Glutamatergic neuron (in vitro differentiated cells): Measurements from ENCODE around the gene PDE8A. TPM values are rescaled to one million over a fixed set of nuclear protein-coding genes. Genes with fewer than 3 reads are reported as not detected.

ENCODE experiments used
- DNase-seq: peaks from one replicate; pipeline ENCODE4 v3.0.0; 2022
- H3K27ac Mint-ChIP-seq: one replicate; pipeline ENCODE4 v1.8.0; 2020; ENCODE audit warnings: mild to moderate bottlenecking, mixed read lengths, inconsistent platforms; ENCODE audit not compliant: unreplicated experiment
- H3K27me3 Mint-ChIP-seq: one replicate; pipeline ENCODE4 v1.8.0; 2020; ENCODE audit warnings: mild to moderate bottlenecking, moderate library complexity, mixed read lengths, inconsistent platforms; ENCODE audit not compliant: unreplicated experiment
- H3K36me3 Mint-ChIP-seq: one replicate; pipeline ENCODE4 v1.8.0; 2020; ENCODE audit warnings: mild to moderate bottlenecking, mixed read lengths, inconsistent platforms; ENCODE audit not compliant: unreplicated experiment
- H3K4me1 Mint-ChIP-seq: one replicate; pipeline ENCODE4 v1.8.0; 2020; ENCODE audit warnings: mild to moderate bottlenecking, low read depth, mixed read lengths, inconsistent platforms; ENCODE audit not compliant: unreplicated experiment
- H3K4me3 Mint-ChIP-seq: one replicate; pipeline ENCODE4 v1.8.0; 2020; ENCODE audit warnings: mild to moderate bottlenecking, mixed read lengths, inconsistent platforms; ENCODE audit not compliant: unreplicated experiment
- H3K9me3 Mint-ChIP-seq: one replicate; pipeline ENCODE4 v1.8.0; 2020; ENCODE audit warnings: mild to moderate bottlenecking, moderate library complexity, mixed read lengths, inconsistent platforms; ENCODE audit not compliant: unreplicated experiment
- CTCF ChIP-seq: fragments of 200-600 bp; sonication (generic); IDR thresholded peaks from one replicate; pipeline ENCODE4 v1.5.0; 2021; ENCODE audit not compliant: partially characterized antibody, unreplicated experiment
- total RNA-seq: library from RNA; stranded (reverse); fragmentation: NEBNext Ultra II Directional; extraction: Animal tissue kit (Norgen Biotek cat#: 25700); gene quantifications from one replicate; pipeline ENCODE4 v1.2.1, GENCODE V29; 2021; ENCODE audit not compliant: unreplicated experiment

PDE8A gene
- total RNA-seq, 1 donor from 2014 or later: 5.7 TPM

GRCh38 chr15:85125056-85125661, 143.5 kb downstream of the PDE8A start:
- no peak overlapping the region for H3K4me3 Mint-ChIP-seq
- H3K9me3 Mint-ChIP-seq: no peaks in the 10 kb centered on the region
- no peak overlapping the region for H3K27ac Mint-ChIP-seq
- H3K27me3 Mint-ChIP-seq: no peaks in the 10 kb centered on the region
- H3K36me3 Mint-ChIP-seq: peaks cover 17% of the 10 kb centered on the region
- no peak for DNase-seq
- H3K4me1 Mint-ChIP-seq: no peaks in the 10 kb centered on the region
- no peak for TF ChIP-seq CTCF

- no peaks in the 10 kb centered on the region for H3K27me3 Mint-ChIP-seq
- H3K36me3 Mint-ChIP-seq: peaks cover 9% of the 10 kb centered on the region
- no peak for DNase-seq
- no peak for TF ChIP-seq CTCF
- no peaks in the 10 kb centered on the region for H3K4me1 Mint-ChIP-seq
- no peaks in the 10 kb centered on the region for H3K9me3 Mint-ChIP-seq
- no peak overlapping the region for H3K27ac Mint-ChIP-seq
- H3K4me3 Mint-ChIP-seq: no peak overlapping the region
Observed at GRCh38 chr15:85128621-85129020, 147.0 kb downstream of the PDE8A start.

DNA sequence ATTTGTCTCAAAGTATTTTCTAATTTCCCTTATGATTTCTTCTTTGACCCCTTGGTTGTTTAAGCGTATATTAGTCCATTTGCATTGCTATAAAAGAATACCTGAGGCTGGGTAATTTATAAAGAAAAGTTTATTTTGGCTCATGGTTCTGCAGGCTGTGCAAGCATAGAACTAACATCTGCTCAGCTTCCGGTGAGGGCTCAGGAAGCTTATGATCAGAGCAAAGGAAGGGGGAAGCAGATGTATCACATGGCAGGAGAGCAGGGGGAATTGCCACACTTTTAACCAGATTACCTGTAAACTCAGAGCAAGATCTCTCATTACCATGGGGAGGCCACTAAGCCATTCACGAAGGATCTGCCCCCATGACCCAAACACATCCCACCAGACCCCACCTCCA, 148.2 kb downstream of the PDE8A start:
- no peak overlapping the region for H3K27ac Mint-ChIP-seq
- H3K4me3 Mint-ChIP-seq: no peak overlapping the region
- H3K4me1 Mint-ChIP-seq: no peaks in the 10 kb centered on the region
- H3K9me3 Mint-ChIP-seq: no peaks in the 10 kb centered on the region
- H3K36me3 Mint-ChIP-seq: peaks cover 5% of the 10 kb centered on the region
- no peak for TF ChIP-seq CTCF
- no peaks in the 10 kb centered on the region for H3K27me3 Mint-ChIP-seq
- DNase-seq: no peak

DNA sequence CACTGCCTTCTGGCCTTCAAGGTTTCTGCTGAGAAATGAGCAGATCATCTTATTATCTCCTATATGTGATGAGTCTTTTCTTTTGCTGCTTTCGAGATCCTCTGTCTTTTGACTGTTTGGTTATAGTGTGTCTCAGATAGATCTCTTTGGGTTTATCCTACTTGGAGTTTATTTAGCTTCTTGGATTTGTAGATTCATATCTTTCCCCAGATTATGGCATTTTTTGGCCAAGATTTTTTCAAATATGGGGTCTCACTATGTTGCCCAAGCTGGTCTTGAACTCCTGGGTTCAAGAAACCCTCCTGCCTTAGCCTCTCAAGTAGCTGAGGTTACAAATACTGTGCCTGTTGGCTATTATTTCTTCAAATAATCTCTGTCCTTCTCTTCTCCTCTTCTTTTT, 150.3 kb downstream of the PDE8A start:
- no peak overlapping the region for H3K4me3 Mint-ChIP-seq
- DNase-seq: no peak
- peaks cover 5% of the 10 kb centered on the region for H3K4me1 Mint-ChIP-seq
- no peak for TF ChIP-seq CTCF
- peaks cover 5% of the 10 kb centered on the region for H3K36me3 Mint-ChIP-seq
- H3K27ac Mint-ChIP-seq: no peak overlapping the region
- no peaks in the 10 kb centered on the region for H3K27me3 Mint-ChIP-seq
- H3K9me3 Mint-ChIP-seq: peaks cover 4% of the 10 kb centered on the region

GRCh38 chr15:85133709-85134108, 152.1 kb downstream of the PDE8A start:
- Mint-ChIP-seq H3K4me3 (no peak overlapping the region), H3K27me3 (no peaks in the 10 kb centered on the region), H3K9me3 (peaks cover 8% of the 10 kb centered on the region), H3K36me3 (peaks cover 5% of the 10 kb centered on the region), H3K27ac (no peak overlapping the region), H3K4me1 (peaks cover 16% of the 10 kb centered on the region)
- no peak for DNase-seq
- TF ChIP-seq CTCF: no peak
